ENCODE measurements around the gene ATP4A. TPM values are rescaled to one million over a fixed set of nuclear protein-coding genes. Genes with fewer than 3 reads are reported as not detected.

The ATP4A gene
- total RNA-seq, 1 donor from 2014 or later, result not detected

DNA sequence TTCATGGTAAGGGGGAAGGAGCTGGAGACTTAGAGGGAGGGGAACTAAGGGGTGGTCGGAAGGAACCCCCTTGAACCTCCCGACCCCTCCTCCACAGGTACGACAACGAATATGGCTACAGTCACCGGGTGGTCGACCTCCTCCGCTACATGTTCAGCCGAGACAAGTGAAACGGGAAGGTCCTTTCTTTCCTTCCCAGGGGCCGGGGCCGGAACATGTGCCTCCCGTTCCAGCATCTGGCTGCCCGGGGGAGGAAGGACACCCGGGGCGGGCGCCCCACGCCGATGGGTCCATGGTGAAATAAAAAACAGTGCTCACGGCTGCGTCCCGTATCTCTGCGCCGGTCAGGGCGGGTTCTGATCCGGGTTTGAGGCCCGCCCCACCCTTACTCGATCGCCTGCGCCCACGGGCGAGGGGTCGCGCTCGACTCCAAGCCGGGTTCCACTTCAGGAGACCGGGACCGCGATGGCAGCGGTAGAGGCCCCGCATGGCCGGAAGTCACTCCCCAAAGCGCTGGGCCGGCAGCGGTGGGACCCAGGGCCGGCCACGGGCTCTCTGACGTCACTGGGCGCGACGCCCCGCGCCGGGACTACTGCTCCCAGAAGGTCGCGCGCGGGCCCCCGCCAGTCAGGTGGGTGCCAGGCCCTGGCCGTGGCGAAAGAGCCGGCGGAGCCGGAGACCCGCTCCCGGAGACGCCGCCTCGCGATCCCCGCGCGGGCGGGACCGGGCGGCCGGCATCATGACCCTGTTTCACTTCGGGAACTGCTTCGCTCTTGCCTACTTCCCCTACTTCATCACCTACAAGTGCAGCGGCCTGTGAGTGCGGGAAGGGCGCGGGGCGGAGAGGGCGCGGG, 18.2 kb downstream of the ATP4A start, which contains the start of gene TMEM147:
Gene TMEM147 (plus strand): TSS at position 626 of the 854 bp plus-strand sequence. CDS start 114 bp downstream, at position 740.
- POLR2A ChIA-PET, result interaction anchor here (0.9 to 1.0 kb wide), 2 partner anchors 98 to 103 kb away, joined by 3 read pairs; partner anchors contain the start of gene COX6B1
- DNase-seq (peak; percentile 84), ATAC-seq (ENCODE audit: low read depth) (peak; percentile 89)
- no peaks in the 10 kb centered on the region for H3K9me3 Mint-ChIP-seq
- CTCF ChIA-PET, result no interaction called here
- peaks cover 20% of the 10 kb centered on the region for H3K36me3 Mint-ChIP-seq (ENCODE audit: low read depth)
- H3K27me3 Mint-ChIP-seq, result no peaks in the 10 kb centered on the region
- peak within 1 kb of the TSS; percentile 79 for H3K27ac Mint-ChIP-seq
- peaks cover 44% of the 10 kb centered on the region for H3K4me1 Mint-ChIP-seq
- TF ChIP-seq, protein P1, sequence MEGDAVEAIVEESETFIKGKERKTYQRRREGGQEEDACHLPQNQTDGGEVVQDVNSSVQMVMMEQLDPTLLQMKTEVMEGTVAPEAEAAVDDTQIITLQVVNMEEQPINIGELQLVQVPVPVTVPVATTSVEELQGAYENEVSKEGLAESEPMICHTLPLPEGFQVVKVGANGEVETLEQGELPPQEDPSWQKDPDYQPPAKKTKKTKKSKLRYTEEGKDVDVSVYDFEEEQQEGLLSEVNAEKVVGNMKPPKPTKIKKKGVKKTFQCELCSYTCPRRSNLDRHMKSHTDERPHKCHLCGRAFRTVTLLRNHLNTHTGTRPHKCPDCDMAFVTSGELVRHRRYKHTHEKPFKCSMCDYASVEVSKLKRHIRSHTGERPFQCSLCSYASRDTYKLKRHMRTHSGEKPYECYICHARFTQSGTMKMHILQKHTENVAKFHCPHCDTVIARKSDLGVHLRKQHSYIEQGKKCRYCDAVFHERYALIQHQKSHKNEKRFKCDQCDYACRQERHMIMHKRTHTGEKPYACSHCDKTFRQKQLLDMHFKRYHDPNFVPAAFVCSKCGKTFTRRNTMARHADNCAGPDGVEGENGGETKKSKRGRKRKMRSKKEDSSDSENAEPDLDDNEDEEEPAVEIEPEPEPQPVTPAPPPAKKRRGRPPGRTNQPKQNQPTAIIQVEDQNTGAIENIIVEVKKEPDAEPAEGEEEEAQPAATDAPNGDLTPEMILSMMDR (IDR thresholded peaks at IDR 0.05), result no peak
- intact Hi-C loops (cut with micrococcal nuclease), result loop anchor here (1.0 to 5.0 kb wide), 5 partner anchors 35 to 386 kb away; partner anchors contain the start of genes ETV2, HAUS5, HSPB6 and PROSER3
- peak within 1 kb of the TSS; percentile 88 for H3K4me3 Mint-ChIP-seq

DNA sequence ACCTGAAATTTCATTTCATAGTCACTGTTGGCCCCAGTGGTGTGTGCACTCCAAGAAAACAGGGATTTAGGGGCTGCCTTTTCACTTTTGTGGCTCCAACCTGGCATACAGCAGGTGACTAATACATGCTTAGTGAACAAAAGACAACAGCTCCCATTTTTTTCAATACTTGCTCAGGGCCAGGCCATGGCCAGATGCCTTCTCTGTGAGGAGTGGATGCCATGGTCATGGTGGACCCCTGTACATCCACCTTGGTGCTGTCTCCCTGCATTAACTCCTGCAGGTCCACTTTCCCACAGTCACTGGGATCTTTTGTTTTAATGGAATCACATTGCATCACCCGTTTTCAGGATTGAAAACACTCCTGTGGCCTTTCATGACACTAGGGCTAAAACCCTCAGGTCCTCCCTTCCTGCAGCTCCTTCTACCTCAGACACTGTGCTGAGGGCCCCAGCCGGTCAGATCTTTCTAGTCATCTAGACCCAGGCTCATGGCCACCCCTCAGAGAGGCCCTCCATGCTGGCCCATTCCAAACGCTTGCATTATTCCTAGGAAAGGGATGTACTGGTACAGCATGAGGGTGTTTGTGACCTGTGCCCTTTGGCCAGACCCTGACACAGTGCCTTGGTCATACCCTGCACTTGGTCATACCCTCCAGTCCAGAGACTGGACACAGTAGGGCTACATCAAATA, 19.2 kb downstream of the ATP4A start:
- TF ChIP-seq, protein P1 (IDR thresholded peaks at IDR 0.05), result no peak
- Mint-ChIP-seq H3K27ac (peak overlapping the region; percentile 79), H3K9me3 (no peaks in the 10 kb centered on the region), H3K36me3 (ENCODE audit: low read depth) (peaks cover 17% of the 10 kb centered on the region), H3K4me3 (peak overlapping the region; percentile 88), H3K27me3 (no peaks in the 10 kb centered on the region), H3K4me1 (peaks cover 45% of the 10 kb centered on the region)
- ChIA-PET POLR2A (interaction anchor here (0.8 to 1.0 kb wide), 2 partner anchors 99 to 321 kb away, joined by 3 read pairs; no protein-coding TSS in a partner anchor), CTCF (no interaction called here)
- intact Hi-C loops (cut with micrococcal nuclease), result no loop called here
- DNase-seq (no peak), ATAC-seq (ENCODE audit: low read depth) (no peak)

DNA sequence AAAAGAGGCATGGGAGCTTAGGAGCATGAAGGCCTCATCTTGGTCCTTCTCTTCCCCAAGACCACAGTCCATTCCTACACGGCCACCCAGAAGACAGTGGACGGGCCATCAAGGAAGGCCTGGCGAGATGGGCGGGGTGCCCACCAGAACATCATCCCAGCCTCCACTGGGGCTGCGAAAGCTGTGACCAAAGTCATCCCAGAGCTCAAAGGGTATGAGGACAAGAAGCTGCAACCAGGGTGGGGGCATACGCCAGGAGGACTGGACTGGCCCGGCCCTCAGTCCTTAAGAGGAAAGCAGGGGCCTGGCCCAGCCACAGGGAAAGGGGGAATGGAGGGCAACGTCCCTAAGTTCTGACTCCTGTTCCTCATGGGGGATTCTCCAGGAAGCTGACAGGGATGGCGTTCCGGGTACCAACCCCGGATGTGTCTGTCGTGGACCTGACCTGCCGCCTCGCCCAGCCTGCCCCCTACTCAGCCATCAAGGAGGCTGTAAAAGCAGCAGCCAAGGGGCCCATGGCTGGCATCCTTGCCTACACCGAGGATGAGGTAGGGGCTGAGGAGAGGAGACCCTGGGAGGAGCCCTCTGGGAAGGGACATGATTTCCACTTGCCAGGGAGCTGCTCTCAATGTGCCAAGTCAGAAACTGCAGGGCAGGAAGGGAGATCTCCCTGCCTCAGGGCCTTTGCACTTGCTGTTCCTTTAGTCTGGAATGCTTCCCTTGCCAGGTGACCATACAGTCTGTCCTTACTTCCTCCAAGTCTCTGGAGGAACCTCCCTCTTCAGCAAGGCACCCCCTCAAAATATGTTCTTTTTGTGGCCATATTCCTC, 20.0 kb downstream of the ATP4A start:
- Mint-ChIP-seq H3K27ac (no peak overlapping the region), H3K9me3 (no peaks in the 10 kb centered on the region), H3K4me3 (no peak overlapping the region), H3K27me3 (no peaks in the 10 kb centered on the region), H3K4me1 (peaks cover 37% of the 10 kb centered on the region), H3K36me3 (ENCODE audit: low read depth) (peaks cover 14% of the 10 kb centered on the region)
- TF ChIP-seq, protein P1 (IDR thresholded peaks at IDR 0.05), result no peak
- POLR2A ChIA-PET, result interaction anchor here (0.7 to 0.8 kb wide), 2 partner anchors 166 to 320 kb away, joined by 3 to 7 read pairs; no protein-coding TSS in a partner anchor
- CTCF ChIA-PET, result no interaction called here
- ATAC-seq (ENCODE audit: low read depth) (no peak), DNase-seq (no peak)
- intact Hi-C loops (cut with micrococcal nuclease), result no loop called here

DNA sequence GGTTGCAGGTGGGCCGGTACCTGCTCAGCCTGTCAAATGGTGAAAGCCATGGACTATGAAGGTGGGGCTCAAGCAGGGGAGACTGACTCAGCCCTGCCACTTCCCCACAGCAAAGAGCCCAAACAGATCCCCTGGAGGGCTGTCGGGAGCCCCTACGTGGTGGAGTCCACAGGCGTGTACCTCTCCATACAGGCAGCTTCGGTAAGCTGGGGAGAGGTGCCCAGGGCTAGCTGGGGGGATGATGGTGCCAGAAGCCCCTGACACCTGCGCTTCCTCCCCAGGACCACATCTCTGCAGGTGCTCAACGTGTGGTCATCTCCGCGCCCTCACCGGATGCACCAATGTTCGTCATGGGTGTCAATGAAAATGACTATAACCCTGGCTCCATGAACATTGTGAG, 21.2 kb downstream of the ATP4A start:
- peaks cover 9% of the 10 kb centered on the region for H3K36me3 Mint-ChIP-seq (ENCODE audit: low read depth)
- intact Hi-C loops (cut with micrococcal nuclease), result no loop called here
- H3K27ac Mint-ChIP-seq, result no peak overlapping the region
- ATAC-seq (ENCODE audit: low read depth) (no peak), DNase-seq (no peak)
- TF ChIP-seq, protein P1 (IDR thresholded peaks at IDR 0.05), result no peak
- CTCF ChIA-PET, result no interaction called here
- no peaks in the 10 kb centered on the region for H3K9me3 Mint-ChIP-seq
- peaks cover 33% of the 10 kb centered on the region for H3K4me1 Mint-ChIP-seq
- POLR2A ChIA-PET, result interaction anchor here (0.7 kb wide), 1 partner anchor 79 kb away, joined by 3 read pairs; no protein-coding TSS in a partner anchor
- H3K27me3 Mint-ChIP-seq, result no peaks in the 10 kb centered on the region
- no peak overlapping the region for H3K4me3 Mint-ChIP-seq

Data from activated B cell treated with CpG ODN at 0.5 μM for 24 hours (primary cell).